Esophagus muscularis mucosa (tissue), 3 donors: ENCODE results near the gene SAP130.

Experiments
- CTCF ChIP-seq, 3 experiments: fragments of 200-600 bp in 2 of 3; fragments of 450-650 bp in 1 of 3; sonication (generic) in 2 of 3; IDR thresholded peaks; one replicate each; pipeline ENCODE4 v1.5.1; 2017 to 2019; ENCODE audit warnings: antibody characterized with exemption in 3 of 3, mild to moderate bottlenecking in 2 of 3, moderate library complexity in 1 of 3
- POLR2A ChIP-seq: fragments of 450-650 bp; IDR thresholded peaks from one replicate; pipeline ENCODE4 v1.6.1; 2017; ENCODE audit warnings: antibody characterized with exemption, moderate library complexity, mild to moderate bottlenecking, low read depth

- TF ChIP-seq POLR2A, result no peak
- no peak for TF ChIP-seq CTCF (IDR thresholded peaks at IDR 0.05)
Measured at GRCh38 chr2:128054104-128054885, 26.4 kb upstream of the SAP130 start.
